HEK293 (cell line): ENCODE results near the gene SPOCK1.

Experiments
- CTCF ChIA-PET: fragments of 350-600 bp; formaldehyde crosslinking; extraction: SDS; loops from one replicate; lab custom pipeline; 2021; ENCODE audit warnings: antibody characterized with exemption; lab: Yijun Ruan, JAX
- POLR2A ChIA-PET: fragments of 300-600 bp; formaldehyde crosslinking; extraction: SDS; loops from one replicate; lab custom pipeline; 2020; ENCODE audit warnings: antibody characterized with exemption, inconsistent platforms; lab: Yijun Ruan, JAX
- H3K27ac ChIP-seq: fragments of 200-500 bp; sonication (Bioruptor generic); 2 replicates; pipeline ENCODE4 v1.5.1; 2014; ENCODE audit warnings: low read depth, low read length, control low read depth, inconsistent platforms; ENCODE audit errors: extremely low read depth
- H3K36me3 ChIP-seq, 2 experiments: fragments of 200-500 bp in 1 of 2; sonication (Bioruptor generic) in 1 of 2; 1 replicate in 1 of 2; 2 replicates in 1 of 2; pipeline ENCODE4 v1.5.1; 2014 to 2017; ENCODE audit warnings: inconsistent platforms in 2 of 2, low read length in 2 of 2; ENCODE audit not compliant: control insufficient read depth in 2 of 2, insufficient read depth in 1 of 2
- H3K4me1 ChIP-seq: fragments of 200-500 bp; sonication (Bioruptor generic); 2 replicates; pipeline ENCODE4 v1.5.1; 2014; ENCODE audit warnings: mild to moderate bottlenecking, low read length, inconsistent platforms; ENCODE audit not compliant: control insufficient read depth, insufficient read depth
- H3K4me3 ChIP-seq: 2 replicates; pipeline ENCODE4 v1.5.1; 2011; ENCODE audit warnings: low read depth, mild to moderate bottlenecking, control low read depth, low read length, moderate library complexity
- H3K9me3 ChIP-seq: fragments of 200-500 bp; sonication (Bioruptor generic); 2 replicates; pipeline ENCODE4 v1.5.1; 2014; ENCODE audit warnings: low read depth, low read length, inconsistent platforms; ENCODE audit not compliant: control insufficient read depth, insufficient read depth
- IKZF3 ChIP-seq: fragments of 450-650 bp; IDR thresholded peaks from 2 replicates; pipeline ENCODE4 v1.5.0; 2018; ENCODE audit warnings: missing biosample characterization, mild to moderate bottlenecking, missing genetic modification characterization, moderate library complexity
- MYNN ChIP-seq: fragments of 450-650 bp; formaldehyde crosslinking; IDR thresholded peaks from 2 replicates; pipeline ENCODE4 v1.5.1; 2016; ENCODE audit warnings: missing biosample characterization, missing genetic modification characterization, borderline replicate concordance
- SCRT1 ChIP-seq: fragments of 450-650 bp; formaldehyde crosslinking; IDR thresholded peaks from 2 replicates; pipeline ENCODE4 v1.5.1; 2016; ENCODE audit warnings: missing biosample characterization, missing genetic modification characterization, borderline replicate concordance
- ZBTB1 ChIP-seq: fragments of 450-650 bp; formaldehyde crosslinking; IDR thresholded peaks from 2 replicates; pipeline ENCODE4 v1.5.1; 2016; ENCODE audit warnings: missing biosample characterization, missing genetic modification characterization
- ZFHX2 ChIP-seq: fragments of 450-650 bp; formaldehyde crosslinking; conservative IDR thresholded peaks from 2 replicates; pipeline ENCODE4 v1.5.1; 2016; ENCODE audit warnings: missing biosample characterization, missing genetic modification characterization
- ZNF121 ChIP-seq: fragments of 450-650 bp; formaldehyde crosslinking; IDR thresholded peaks from 2 replicates; pipeline ENCODE4 v1.5.1; 2016; ENCODE audit warnings: missing biosample characterization, missing genetic modification characterization
- ZNF157 ChIP-seq: fragments of 450-650 bp; formaldehyde crosslinking; IDR thresholded peaks from 2 replicates; pipeline ENCODE4 v1.5.1; 2016; ENCODE audit warnings: missing biosample characterization, missing genetic modification characterization
- ZNF184 ChIP-seq: fragments of 450-650 bp; IDR thresholded peaks from 2 replicates; pipeline ENCODE4 v1.5.1; 2018; ENCODE audit warnings: missing biosample characterization, mild to moderate bottlenecking, missing genetic modification characterization
- ZNF221 ChIP-seq: fragments of 450-650 bp; formaldehyde crosslinking; IDR thresholded peaks from 2 replicates; pipeline ENCODE4 v1.5.1; 2017; ENCODE audit warnings: missing biosample characterization, missing genetic modification characterization, borderline replicate concordance
- ZNF24 ChIP-seq: fragments of 450-650 bp; formaldehyde crosslinking; IDR thresholded peaks from 2 replicates; pipeline ENCODE4 v1.5.1; 2016; ENCODE audit warnings: missing biosample characterization, missing genetic modification characterization
- ZNF391 ChIP-seq: fragments of 450-650 bp; formaldehyde crosslinking; IDR thresholded peaks from 2 replicates; pipeline ENCODE4 v1.5.1; 2016; ENCODE audit warnings: low read depth, missing biosample characterization, missing genetic modification characterization, borderline replicate concordance
- ZNF585B ChIP-seq: fragments of 450-650 bp; formaldehyde crosslinking; IDR thresholded peaks from 2 replicates; pipeline ENCODE4 v1.5.1; 2016; ENCODE audit warnings: missing biosample characterization, missing genetic modification characterization
- ZNF629 ChIP-seq: fragments of 450-650 bp; formaldehyde crosslinking; IDR thresholded peaks from 2 replicates; pipeline ENCODE4 v1.5.1; 2017; ENCODE audit warnings: missing biosample characterization, missing genetic modification characterization
- ZNF768 ChIP-seq: fragments of 450-650 bp; formaldehyde crosslinking; IDR thresholded peaks from 2 replicates; pipeline ENCODE4 v1.5.1; 2018; ENCODE audit warnings: missing biosample characterization, mild to moderate bottlenecking, missing genetic modification characterization
- ZNF843 ChIP-seq: fragments of 450-650 bp; formaldehyde crosslinking; IDR thresholded peaks from 2 replicates; pipeline ENCODE4 v1.5.1; 2016; ENCODE audit warnings: missing biosample characterization, missing genetic modification characterization
- TF ChIP-seq, protein P1 (sequence below): fragments of 450-650 bp; formaldehyde crosslinking; conservative IDR thresholded peaks from 2 replicates; pipeline ENCODE4 v1.5.1; 2016; ENCODE audit warnings: low read depth, missing biosample characterization, missing genetic modification characterization
- TF ChIP-seq, protein P2 (sequence below): fragments of 450-650 bp; formaldehyde crosslinking; IDR thresholded peaks from 2 replicates; pipeline ENCODE4 v1.5.1; 2016; ENCODE audit warnings: missing biosample characterization, missing genetic modification characterization, low read depth
- TF ChIP-seq, protein P3 (sequence below): fragments of 450-650 bp; IDR thresholded peaks from 2 replicates; pipeline ENCODE4 v1.5.1; 2018; ENCODE audit warnings: missing biosample characterization, mild to moderate bottlenecking, missing genetic modification characterization
- TF ChIP-seq, protein P4 (sequence below): fragments of 450-650 bp; formaldehyde crosslinking; IDR thresholded peaks from 2 replicates; pipeline ENCODE4 v1.5.1; 2016; ENCODE audit warnings: missing biosample characterization, missing genetic modification characterization
- TF ChIP-seq, protein P5 (sequence below): fragments of 450-650 bp; formaldehyde crosslinking; IDR thresholded peaks from 2 replicates; pipeline ENCODE4 v1.5.1; 2016; ENCODE audit warnings: missing biosample characterization, missing genetic modification characterization

SPOCK1 gene

DNA sequence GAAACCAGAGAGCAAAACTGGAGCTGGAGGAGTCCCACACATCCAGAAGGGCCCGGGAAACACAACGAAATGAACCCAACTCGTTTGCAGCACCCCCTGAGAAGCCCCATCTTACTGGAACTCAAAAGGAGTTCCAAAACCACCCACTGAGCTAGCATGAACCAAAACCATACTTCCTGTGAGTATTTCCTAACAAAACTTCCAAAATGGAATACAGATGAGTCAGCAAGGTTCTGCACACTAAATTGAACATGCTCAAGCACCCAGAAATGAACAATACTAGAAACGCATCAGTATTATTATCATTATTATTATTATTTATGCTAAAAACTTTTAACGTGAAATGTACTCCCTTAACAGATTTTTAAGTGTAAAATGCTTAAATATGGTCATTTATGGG, 8.0 kb upstream of the SPOCK1 start (continued):
- TF ChIP-seq, protein P1, sequence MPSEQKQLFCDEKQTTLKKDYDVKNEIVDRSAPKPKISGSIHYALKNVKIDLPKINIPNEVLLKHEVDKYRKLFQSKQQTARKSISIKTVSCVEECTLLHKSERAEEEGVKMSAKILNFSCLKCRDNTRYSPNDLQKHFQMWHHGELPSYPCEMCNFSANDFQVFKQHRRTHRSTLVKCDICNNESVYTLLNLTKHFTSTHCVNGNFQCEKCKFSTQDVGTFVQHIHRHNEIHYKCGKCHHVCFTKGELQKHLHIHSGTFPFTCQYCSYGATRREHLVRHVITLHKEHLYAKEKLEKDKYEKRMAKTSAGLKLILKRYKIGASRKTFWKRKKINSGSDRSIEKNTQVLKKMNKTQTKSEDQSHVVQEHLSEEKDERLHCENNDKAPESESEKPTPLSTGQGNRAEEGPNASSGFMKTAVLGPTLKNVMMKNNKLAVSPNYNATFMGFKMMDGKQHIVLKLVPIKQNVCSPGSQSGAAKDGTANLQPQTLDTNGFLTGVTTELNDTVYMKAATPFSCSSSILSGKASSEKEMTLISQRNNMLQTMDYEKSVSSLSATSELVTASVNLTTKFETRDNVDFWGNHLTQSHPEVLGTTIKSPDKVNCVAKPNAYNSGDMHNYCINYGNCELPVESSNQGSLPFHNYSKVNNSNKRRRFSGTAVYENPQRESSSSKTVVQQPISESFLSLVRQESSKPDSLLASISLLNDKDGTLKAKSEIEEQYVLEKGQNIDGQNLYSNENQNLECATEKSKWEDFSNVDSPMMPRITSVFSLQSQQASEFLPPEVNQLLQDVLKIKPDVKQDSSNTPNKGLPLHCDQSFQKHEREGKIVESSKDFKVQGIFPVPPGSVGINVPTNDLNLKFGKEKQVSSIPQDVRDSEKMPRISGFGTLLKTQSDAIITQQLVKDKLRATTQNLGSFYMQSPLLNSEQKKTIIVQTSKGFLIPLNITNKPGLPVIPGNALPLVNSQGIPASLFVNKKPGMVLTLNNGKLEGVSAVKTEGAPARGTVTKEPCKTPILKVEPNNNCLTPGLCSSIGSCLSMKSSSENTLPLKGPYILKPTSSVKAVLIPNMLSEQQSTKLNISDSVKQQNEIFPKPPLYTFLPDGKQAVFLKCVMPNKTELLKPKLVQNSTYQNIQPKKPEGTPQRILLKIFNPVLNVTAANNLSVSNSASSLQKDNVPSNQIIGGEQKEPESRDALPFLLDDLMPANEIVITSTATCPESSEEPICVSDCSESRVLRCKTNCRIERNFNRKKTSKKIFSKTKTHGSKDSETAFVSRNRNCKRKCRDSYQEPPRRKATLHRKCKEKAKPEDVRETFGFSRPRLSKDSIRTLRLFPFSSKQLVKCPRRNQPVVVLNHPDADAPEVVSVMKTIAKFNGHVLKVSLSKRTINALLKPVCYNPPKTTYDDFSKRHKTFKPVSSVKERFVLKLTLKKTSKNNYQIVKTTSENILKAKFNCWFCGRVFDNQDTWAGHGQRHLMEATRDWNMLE, result no peak
- TF ChIP-seq, protein P2, sequence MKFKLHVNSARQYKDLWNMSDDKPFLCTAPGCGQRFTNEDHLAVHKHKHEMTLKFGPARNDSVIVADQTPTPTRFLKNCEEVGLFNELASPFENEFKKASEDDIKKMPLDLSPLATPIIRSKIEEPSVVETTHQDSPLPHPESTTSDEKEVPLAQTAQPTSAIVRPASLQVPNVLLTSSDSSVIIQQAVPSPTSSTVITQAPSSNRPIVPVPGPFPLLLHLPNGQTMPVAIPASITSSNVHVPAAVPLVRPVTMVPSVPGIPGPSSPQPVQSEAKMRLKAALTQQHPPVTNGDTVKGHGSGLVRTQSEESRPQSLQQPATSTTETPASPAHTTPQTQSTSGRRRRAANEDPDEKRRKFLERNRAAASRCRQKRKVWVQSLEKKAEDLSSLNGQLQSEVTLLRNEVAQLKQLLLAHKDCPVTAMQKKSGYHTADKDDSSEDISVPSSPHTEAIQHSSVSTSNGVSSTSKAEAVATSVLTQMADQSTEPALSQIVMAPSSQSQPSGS (tag by site-specific recombination), result no peak
- TF ChIP-seq SCRT1 (no peak), ZNF221 (tag by site-specific recombination) (no peak), ZNF391 (tag by site-specific recombination) (no peak), ZNF184 (tag by site-specific recombination) (no peak), ZNF843 (tag by site-specific recombination) (no peak), ZNF157 (tag by site-specific recombination) (no peak), ZNF768 (no peak), ZNF629 (tag by site-specific recombination) (no peak)

DNA sequence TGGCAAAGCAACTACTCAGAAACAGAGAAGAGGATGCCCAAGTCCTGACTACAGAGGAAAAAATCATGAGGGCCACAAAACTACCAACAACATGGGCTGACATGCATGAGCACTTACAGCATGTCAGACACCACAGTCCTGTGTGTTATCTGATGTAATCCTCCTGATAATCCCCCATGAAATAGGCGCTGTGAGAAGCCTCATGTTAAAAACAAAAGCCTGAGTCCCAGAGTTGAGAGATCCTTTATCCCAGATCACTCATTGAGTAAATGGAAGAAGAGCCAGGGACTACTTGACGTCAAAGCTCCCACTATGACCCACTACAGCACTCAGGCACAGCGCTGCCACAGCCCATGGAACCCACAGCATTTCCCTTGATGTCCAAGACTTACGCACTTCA, 7.2 kb upstream of the SPOCK1 start:
- no peaks in the 10 kb centered on the region for H3K9me3 ChIP-seq
- no peaks in the 10 kb centered on the region for H3K36me3 ChIP-seq
- H3K4me1 ChIP-seq, result no peaks in the 10 kb centered on the region
- ChIA-PET CTCF (interaction anchor here (1.6 kb wide), 1 partner anchor 186 kb away, joined by 4 read pairs; no protein-coding TSS in a partner anchor), POLR2A (no interaction called here)
- no peak overlapping the region for H3K4me3 ChIP-seq
- no peak for TF ChIP-seq ZNF24 (tag by site-specific recombination)
- no peak for TF ChIP-seq ZNF391 (tag by site-specific recombination)
- no peak for TF ChIP-seq ZNF121 (tag by site-specific recombination)
- TF ChIP-seq MYNN, result no peak
- TF ChIP-seq ZFHX2 (tag by site-specific recombination), result no peak
- TF ChIP-seq, protein P3, sequence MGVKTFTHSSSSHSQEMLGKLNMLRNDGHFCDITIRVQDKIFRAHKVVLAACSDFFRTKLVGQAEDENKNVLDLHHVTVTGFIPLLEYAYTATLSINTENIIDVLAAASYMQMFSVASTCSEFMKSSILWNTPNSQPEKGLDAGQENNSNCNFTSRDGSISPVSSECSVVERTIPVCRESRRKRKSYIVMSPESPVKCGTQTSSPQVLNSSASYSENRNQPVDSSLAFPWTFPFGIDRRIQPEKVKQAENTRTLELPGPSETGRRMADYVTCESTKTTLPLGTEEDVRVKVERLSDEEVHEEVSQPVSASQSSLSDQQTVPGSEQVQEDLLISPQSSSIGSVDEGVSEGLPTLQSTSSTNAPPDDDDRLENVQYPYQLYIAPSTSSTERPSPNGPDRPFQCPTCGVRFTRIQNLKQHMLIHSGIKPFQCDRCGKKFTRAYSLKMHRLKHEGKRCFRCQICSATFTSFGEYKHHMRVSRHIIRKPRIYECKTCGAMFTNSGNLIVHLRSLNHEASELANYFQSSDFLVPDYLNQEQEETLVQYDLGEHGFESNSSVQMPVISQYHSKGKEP (tag by site-specific recombination), result no peak
- no peak for TF ChIP-seq ZNF585B (tag by site-specific recombination)
- no peak for TF ChIP-seq ZBTB1
- TF ChIP-seq, protein P4, sequence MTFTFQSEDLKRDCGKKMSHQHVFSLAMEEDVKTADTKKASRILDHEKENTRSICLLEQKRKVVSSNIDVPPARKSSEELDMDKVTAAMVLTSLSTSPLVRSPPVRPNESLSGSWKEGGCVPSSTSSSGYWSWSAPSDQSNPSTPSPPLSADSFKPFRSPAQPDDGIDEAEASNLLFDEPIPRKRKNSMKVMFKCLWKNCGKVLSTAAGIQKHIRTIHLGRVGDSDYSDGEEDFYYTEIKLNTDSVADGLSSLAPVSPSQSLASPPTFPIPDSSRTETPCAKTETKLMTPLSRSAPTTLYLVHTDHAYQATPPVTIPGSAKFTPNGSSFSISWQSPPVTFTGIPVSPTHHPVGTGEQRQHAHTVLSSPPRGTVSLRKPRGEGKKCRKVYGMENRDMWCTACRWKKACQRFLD, result no peak
- TF ChIP-seq, protein P5, sequence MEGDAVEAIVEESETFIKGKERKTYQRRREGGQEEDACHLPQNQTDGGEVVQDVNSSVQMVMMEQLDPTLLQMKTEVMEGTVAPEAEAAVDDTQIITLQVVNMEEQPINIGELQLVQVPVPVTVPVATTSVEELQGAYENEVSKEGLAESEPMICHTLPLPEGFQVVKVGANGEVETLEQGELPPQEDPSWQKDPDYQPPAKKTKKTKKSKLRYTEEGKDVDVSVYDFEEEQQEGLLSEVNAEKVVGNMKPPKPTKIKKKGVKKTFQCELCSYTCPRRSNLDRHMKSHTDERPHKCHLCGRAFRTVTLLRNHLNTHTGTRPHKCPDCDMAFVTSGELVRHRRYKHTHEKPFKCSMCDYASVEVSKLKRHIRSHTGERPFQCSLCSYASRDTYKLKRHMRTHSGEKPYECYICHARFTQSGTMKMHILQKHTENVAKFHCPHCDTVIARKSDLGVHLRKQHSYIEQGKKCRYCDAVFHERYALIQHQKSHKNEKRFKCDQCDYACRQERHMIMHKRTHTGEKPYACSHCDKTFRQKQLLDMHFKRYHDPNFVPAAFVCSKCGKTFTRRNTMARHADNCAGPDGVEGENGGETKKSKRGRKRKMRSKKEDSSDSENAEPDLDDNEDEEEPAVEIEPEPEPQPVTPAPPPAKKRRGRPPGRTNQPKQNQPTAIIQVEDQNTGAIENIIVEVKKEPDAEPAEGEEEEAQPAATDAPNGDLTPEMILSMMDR (tag by site-specific recombination), result no peak
- TF ChIP-seq IKZF3 (tag by site-specific recombination), result no peak
- no peak overlapping the region for H3K27ac ChIP-seq
